Measurements from ENCODE around the gene ZBP1.
"Not testable (repeated sequence)": the region's sequence is repeated elsewhere in the genome, so short reads cannot be mapped to it uniquely, and the experiment has no call there.

Gene ZBP1

DNA sequence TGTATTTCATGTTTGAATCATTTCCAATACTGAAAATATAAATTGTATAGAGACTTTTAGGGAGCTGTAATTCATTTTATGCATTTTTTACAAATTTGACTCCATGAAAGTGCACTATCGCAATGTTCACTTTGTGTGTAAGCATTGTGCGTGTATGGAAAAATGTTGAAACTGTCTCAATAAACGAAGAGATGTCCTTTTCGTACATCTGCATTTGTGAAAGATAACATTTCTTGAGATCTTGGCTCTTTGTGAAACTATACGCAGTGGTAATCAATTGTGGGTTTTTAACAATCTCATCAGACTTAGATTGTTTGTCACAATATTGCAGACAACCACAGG is 18.6 kb upstream of the ZBP1 start:
- no peak for DNase-seq

GRCh38 chr20:57638173-57638894 is 18.1 kb upstream of the ZBP1 start:
- no peak for DNase-seq

DNA sequence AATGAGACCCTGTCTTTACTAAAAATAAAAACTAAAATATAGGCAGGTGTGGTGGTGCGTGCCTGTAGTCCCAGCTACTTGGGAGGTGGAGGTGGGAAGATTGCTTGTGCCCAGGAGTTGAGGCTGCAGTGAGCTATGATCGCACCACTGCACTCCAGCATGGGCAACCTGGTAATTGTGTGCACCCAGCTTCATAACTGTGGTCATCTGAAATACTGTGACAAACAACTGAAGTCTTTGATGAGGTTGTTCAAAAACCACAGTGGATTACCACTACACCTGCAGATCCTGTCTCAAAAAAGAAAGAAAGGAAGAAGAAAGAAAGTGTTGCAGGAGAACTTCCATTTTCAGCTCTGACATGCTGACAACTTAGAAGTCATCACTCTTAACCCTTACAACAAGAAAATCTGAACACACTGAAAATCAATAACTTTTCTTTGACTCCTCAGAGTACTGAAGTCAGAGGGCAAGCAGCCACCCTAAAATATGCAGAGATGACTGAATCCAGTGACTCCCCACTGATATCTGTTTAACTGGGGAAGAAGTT is 13.8 kb upstream of the ZBP1 start:
- DNase-seq, result no peak

GRCh38 chr20:57632286-57632685 is 12.1 kb upstream of the ZBP1 start:
- DNase-seq, result no peak

DNA sequence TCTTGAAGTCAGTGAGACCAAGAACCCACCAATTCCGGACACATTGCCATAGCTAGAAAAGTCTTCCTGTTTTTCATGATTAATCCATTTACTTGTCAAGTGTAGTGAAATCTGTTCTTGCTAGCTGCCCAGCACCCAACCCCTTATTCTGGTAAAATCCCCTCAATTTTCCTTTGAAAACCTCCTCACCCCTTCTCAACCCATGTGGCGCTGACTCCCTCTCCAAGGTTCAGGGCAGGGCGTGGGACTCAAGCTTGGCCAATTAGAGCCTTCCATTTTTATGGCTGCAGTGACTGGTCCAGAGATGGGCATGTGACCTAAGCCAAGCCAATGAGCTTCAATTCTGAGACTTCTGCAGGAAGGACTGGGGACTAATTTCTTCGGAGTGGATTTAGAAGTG is 9.8 kb upstream of the ZBP1 start:
- DNase-seq, result peak; percentile 7

DNA sequence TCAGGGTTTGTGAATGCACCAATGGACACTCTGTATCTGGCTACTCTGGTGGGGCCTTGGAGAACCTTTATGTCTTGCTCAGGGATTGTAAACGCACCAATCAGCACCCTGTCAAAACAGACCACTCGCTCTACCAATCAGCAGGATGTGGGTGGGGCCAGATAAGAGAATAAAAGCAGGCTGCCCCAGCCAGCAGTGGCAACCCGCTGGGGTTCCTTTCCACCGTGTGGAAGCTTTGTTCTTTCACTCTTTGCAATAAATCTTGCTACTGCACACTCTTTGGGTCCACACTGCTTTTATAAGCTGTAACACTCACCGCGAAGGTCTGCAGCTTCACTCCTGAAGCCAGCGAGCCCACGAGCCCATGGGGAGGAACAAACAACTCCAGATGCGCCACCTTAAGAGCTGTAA is 9.3 kb upstream of the ZBP1 start:
- DNase-seq, result not testable (repeated sequence)

DNA sequence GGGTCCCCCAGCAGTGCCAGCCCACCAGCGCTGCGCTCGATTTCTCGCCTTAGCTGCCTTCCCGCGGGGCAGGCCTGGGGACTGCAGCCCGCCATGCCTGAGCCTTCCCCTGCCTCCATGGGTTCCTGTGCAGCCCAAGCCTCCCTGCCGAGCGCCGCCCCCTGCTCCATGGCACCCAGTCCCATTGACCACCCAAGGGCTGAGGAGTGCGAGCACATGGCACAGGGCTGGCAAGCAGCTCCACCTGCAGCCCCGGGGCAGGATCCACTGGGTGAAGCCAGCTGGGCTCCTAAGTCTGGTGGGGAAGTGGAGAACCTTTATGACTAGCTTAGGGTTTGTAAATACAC is 8.7 kb upstream of the ZBP1 start:
- DNase-seq, result not testable (repeated sequence)

- DNase-seq, result peak; percentile 14
Observed at GRCh38 chr20:57628047-57628961, 8.1 kb upstream of the ZBP1 start.

DNA sequence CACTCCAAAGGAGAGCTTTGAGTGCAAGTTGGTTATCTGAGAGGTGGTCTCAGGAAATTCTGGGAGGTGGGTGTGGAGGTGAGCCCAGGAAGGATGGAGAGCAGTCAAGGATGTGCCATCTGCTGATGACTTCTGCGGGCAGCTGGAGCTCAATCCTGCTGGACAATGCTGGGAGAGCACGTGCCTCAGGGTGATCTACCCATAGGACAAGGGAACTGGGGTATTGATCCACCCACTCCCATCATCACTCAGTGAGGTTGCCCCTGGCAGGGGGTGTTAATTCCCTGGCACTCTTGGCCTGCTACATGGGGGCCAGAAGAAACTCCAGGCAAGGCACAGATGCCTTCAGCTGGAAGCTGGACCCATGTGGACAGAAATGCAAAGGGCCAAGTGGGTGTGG is 7.1 kb upstream of the ZBP1 start:
- DNase-seq, result no peak

DNA sequence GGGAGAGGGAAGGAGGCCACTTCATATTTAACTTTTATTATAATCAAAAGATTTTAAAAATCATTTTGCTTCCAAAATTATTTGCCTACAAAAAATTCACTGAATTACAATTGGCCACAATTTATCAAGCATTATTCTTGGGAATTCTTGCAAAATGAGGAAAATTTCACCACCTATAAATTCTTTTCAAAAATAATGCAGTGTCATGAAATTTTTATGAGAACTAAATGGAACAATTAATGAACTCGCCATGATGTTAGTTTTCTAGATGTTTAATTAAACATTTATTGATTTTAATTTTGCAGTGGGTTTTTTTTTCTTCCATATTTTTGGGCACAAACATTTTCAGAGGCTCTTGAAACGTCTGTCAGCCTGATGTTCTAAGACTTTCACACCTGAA is 5.8 kb upstream of the ZBP1 start:
- no peak for DNase-seq

DNA sequence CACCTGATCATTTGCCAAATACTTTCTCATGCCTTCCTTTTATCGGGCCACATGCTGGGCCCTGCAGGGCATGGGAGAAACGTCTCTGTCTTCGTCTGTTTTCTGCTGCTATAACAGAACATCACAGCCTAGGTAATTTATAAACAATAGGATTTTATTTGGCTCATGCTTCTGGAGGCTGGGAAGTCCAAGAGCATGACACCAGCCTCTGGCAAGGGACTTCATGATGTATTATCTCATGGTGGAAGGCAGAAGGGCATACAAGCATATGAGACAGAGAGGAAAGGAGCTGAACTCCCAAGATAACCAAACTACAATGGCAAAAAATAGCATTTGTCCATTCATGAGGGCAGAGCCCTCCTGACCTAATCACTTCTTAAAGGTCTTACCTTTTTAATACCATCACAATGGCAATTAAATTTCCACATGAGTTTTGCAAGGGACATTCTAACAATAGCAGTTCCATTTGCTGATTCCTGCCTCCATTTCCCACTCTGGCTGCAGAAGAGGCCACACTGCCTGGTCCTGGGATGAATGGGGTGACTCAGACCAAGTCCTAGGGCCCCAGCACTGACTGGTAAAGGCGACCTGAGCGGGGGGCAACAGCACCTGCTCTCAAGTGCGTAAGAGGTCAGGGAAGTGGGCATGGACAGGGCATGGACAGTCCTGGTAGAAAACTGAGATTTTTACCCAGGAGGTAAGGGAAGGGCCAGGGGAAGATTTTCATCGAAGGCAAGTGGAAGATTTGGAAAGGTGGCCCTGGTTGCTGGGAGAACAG is 5.1 kb upstream of the ZBP1 start:
- DNase-seq, result no peak

GRCh38 chr20:57624124-57624523 is 3.9 kb upstream of the ZBP1 start:
- DNase-seq, result no peak

GRCh38 chr20:57622579-57623381 is 2.6 kb upstream of the ZBP1 start:
- DNase-seq, result no peak

DNA sequence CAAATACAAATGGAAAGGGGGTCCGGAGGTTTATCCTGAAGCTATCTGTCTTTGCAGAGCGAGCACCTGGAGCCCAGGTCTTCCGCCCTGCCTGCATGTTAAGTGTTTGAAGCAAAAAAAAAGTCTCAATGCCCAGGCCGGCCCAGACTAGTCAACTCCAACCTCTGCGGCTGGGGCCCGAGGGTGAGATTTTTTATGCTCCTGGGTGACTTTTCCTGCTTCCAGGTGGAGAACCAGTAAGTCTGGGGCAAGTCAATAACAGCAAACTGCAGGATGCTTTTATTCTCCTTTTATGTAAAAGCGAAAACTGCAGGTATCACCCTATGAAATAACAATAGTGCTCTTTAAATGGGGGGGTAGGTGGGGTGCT is 2.0 kb upstream of the ZBP1 start:
- DNase-seq, result no peak

DNA sequence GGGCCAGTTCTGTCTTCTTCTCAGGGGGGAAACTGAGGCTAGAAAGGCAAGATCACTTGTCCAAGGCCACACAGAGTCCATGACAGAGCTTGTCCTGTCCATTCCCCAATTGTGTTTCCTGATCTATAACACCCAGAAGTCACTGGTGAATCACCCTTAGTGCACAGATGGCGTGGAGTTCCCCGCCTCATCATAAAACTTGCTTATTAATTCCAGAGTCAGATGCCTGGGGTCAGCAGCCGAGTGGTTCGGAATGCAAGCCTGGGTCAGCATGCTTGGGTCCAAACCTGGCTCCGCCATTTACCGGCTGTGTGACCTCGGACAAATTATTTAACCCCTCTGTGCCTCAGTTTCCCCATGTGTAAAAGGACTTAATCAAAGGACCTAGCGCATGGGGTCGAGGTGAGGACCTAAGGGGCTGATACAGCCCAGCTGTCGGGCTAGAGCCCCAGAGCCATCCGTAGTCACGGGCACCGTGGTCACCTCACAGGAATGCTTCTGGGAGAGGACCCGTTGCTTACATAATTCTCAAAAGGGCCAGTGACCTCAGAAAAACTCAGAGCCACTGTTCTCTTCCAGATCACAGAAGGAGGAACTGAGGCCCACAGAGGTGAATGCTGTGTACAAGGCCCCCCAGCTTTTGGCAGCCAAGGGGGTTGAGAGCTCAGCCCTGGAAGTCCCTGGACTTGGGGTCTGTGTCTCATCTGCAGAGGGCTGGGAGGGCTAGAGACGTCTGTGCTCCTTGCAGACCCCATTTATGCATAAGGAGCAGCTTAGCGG is 1.4 kb upstream of the ZBP1 start:
- no peak for DNase-seq

DNA sequence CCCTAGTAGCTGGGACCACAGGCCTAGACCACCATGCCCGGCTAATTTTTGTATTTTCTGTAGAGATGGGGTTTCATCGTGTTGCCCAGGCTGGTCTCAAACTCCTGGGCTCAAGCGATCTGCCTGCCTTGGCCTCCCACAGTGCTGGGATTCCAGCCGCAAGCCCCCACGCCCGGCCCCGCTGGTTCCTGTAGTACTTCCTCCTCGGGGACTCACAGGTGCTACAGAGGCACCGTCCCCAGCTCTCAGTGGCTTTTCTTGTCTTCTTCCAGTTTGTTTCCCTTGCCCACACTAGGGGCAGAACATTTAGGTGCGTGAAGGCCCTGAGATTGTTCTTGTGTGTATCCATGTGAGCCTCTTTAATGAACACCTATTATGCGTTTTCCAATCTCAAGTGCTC is 773 bp upstream of the ZBP1 start:
- DNase-seq, result no peak

- DNase-seq, result no peak
Observed at GRCh38 chr20:57619051-57619831, 985 bp downstream of the ZBP1 start.

GRCh38 chr20:57618764-57619050 is 1.5 kb downstream of the ZBP1 start:
- no peak for DNase-seq

GRCh38 chr20:57618091-57618763 is 2.0 kb downstream of the ZBP1 start:
- DNase-seq, result no peak

DNA sequence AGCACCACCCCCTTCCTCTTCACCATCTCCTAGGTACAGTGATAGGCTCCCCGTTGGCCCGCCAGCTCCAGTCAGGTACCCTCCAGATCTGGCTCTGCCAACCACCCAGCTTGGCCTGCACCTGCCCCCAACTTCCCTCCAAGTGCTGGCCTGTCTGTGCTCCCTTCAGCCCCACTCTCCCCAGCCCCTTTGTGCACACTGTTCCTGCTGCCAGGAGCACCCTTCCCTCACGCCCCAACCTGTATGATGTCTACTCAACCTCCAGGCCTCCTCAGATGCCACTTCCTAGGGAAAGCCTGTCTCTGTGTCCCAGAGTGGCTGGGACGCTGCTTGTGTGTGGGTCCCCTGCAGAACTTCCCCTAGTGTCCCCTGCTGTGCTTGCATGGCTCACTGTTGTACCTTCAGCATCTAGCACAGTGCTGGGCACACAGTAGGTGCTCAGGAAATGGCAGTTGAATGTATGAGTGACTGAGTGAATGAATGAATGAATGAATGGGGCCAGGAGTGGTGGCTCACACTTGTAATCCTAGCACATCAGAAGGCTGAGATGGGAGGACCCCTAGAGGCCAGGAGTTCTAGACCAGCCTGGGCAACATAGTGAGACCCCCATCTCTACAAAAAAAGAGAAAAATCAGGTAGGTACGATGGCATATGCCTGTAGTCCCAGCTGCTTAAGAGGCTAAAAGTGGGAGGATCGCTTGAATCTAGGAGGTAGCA is 3.0 kb downstream of the ZBP1 start:
- DNase-seq, result no peak

Data from midbrain (tissue), 1 donor.